Mesodermal cell (in vitro differentiated cells): ENCODE results near the gene AGPAT1.
"Not testable (repeated sequence)": the region's sequence is repeated elsewhere in the genome, so short reads cannot be mapped to it uniquely, and the experiment has no call there.

Experiments used
- H3K27ac ChIP-seq: 2 replicates; pipeline ENCODE4 v1.7.0; 2013; ENCODE audit warnings: mild to moderate bottlenecking, low read depth, low read length, moderate library complexity; ENCODE audit not compliant: severe bottlenecking
- H3K36me3 ChIP-seq: 2 replicates; pipeline ENCODE4 v1.7.1; 2013; ENCODE audit warnings: mild to moderate bottlenecking, low read length, moderate library complexity; ENCODE audit not compliant: control insufficient read depth, insufficient read depth
- H3K4me1 ChIP-seq: one replicate; pipeline ENCODE4 v1.7.1; 2013; ENCODE audit warnings: mild to moderate bottlenecking, low read length; ENCODE audit not compliant: insufficient read depth, control insufficient read depth, poor library complexity, severe bottlenecking
- H3K4me3 ChIP-seq: 2 replicates; pipeline ENCODE4 v1.7.0; 2013; ENCODE audit warnings: low read length, control low read depth, mild to moderate bottlenecking; ENCODE audit not compliant: insufficient read depth, poor library complexity, severe bottlenecking; ENCODE audit errors: extremely low read depth
- H3K9me3 ChIP-seq: 2 replicates; pipeline ENCODE4 v1.7.1; 2013; ENCODE audit warnings: mild to moderate bottlenecking, low read length, moderate library complexity; ENCODE audit not compliant: control insufficient read depth
- WGBS, 2 experiments: methylation state at CpG; one replicate each; pipeline ENCODE4 v1.1.5; 2013; ENCODE audit warnings: missing lambda C conversion rate in 2 of 2; ENCODE audit not compliant: insufficient coverage in 2 of 2; 5-methylcytosine and 5-hydroxymethylcytosine counted together

Gene AGPAT1

DNA sequence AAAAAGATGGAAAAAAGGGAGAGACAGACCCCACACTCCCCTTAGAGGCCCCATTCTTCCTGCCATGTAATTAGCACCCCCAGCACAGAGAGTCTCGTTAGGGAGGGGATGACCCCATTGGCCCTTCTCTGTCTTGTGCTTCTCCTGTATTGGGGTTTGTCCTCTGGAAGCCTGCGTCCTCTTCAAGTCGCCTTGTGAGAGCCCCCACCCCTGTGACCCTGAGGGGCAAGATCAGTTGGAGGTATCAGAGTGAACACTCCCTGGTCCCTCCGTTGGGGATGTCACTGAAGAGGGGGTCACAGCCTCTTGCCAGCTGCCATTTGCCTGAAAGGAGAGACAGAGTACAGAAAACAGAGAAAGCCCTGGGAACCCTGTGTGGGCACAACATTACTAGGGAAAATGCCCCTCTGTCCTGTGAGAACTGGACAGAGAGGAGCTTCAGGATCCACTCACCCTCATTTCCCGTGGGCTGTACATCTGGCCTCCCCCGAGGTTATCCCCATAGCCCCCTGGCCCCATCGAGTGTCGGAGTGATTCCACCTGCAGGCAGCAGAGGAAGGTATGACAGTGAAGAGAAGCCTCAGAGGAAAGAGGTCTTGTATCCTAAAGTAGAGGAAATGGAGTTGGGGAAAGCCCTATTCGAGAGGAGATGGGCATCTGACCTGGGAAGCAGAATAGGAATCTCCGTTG, 10.4 kb upstream of the AGPAT1 start:
- Histone ChIP-seq H3K4me1 (peaks cover 33% of the 10 kb centered on the region), H3K36me3 (peaks cover 64% of the 10 kb centered on the region), H3K27ac (peak overlapping the region; percentile 41)
- H3K4me3 ChIP-seq, H3K9me3 ChIP-seq: not testable (repeated sequence)
- WGBS, 2 experiments, result 86 to 98% methylated on average over 4 to 9 of the region's 10 CpGs

- peaks cover 27% of the 10 kb centered on the region for H3K4me1 ChIP-seq
- H3K36me3 ChIP-seq, result peaks cover 70% of the 10 kb centered on the region
- WGBS, 2 experiments, result 35% methylated on average over 4 to 9 of the region's 11 CpGs
- peak overlapping the region; percentile 41 for H3K27ac ChIP-seq
- peak overlapping the region; percentile 5 for H3K4me3 ChIP-seq
- not testable (repeated sequence) for H3K9me3 ChIP-seq
These were observed 9.8 kb upstream of the AGPAT1 start for GRCh38 chr6:32185681-32186131.

- Histone ChIP-seq H3K4me1 (peaks cover 27% of the 10 kb centered on the region), H3K9me3 (no peaks in the 10 kb centered on the region), H3K4me3 (no peak within 1 kb of the TSS), H3K27ac (peak within 1 kb of the TSS; percentile 29), H3K36me3 (peaks cover 82% of the 10 kb centered on the region)
- WGBS, 2 experiments, result 86 to 87% methylated on average over 5 of the region's 6 CpGs
These were observed 8.3 kb upstream of the AGPAT1 start, which contains the start of gene AGER for GRCh38 chr6:32184084-32184640. Gene AGER, minus strand, starts transcription at chr6:32184253. Its CDS starts 31 bp downstream, at chr6:32184222.

DNA sequence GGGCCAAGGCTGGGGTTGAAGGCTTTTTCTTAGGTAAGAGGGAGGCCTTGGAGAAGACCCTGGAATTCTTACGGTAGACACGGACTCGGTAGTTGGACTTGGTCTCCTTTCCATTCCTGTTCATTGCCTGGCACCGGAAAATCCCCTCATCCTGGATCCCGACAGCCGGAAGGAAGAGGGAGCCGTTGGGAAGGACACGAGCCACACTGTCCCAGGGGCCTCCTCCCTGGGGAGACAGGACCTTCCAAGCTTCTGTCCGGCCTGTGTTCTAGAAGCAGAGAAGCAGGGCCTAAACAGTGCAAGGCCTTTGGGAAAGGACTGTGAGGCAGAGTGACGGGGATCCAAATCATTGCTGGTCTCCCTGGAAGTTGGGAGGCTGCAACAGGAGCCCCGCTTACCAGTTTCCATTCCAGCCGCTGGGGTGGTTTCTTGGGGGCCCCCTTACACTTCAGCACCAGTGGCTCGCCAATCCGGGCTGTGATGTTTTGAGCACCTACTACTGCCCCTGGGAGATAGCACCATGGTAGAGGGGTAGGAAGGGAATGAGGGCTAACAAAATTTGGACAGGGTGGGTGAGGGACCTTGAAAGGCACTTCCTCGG, 7.7 kb upstream of the AGPAT1 start:
- 89 to 96% methylated on average over 14 to 15 of the region's 15 CpGs for WGBS, 2 experiments
- Histone ChIP-seq H3K9me3 (no peaks in the 10 kb centered on the region), H3K4me1 (peaks cover 31% of the 10 kb centered on the region), H3K27ac (peak overlapping the region; percentile 29), H3K4me3 (no peak overlapping the region), H3K36me3 (peaks cover 76% of the 10 kb centered on the region)

DNA sequence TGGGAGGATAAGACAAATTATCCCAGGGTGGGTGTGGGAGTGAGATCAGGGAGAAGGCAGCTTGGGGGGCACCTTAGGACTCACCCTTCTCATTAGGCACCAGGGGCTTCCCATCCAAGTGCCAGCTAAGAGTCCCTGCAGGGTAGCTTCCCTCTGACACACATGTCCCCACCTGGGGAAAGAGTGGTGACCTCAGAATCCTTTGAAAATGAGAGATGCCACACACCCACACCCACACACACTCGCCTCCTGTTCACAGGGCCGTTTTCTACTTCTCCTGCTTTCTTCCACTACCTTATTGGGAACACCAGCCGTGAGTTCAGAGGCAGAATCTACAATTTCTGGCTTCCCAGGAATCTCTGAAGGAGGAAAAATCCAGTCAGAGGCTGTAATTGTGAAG, 7.1 kb upstream of the AGPAT1 start:
- Histone ChIP-seq H3K27ac (peak overlapping the region; percentile 29), H3K9me3 (no peaks in the 10 kb centered on the region), H3K4me3 (no peak overlapping the region), H3K4me1 (peaks cover 27% of the 10 kb centered on the region), H3K36me3 (peaks cover 71% of the 10 kb centered on the region)
- WGBS, 2 experiments, result 80 to 100% methylated on average over 1 of the region's 3 CpGs

GRCh38 chr6:32182555-32182981, 6.7 kb upstream of the AGPAT1 start:
- H3K27ac ChIP-seq, result no peak overlapping the region
- H3K9me3 ChIP-seq, result no peaks in the 10 kb centered on the region
- no peak overlapping the region for H3K4me3 ChIP-seq
- WGBS, 2 experiments, result 96 to 98% methylated on average over 7 to 8 of the region's 10 CpGs
- peaks cover 66% of the 10 kb centered on the region for H3K36me3 ChIP-seq
- H3K4me1 ChIP-seq, result peaks cover 24% of the 10 kb centered on the region

DNA sequence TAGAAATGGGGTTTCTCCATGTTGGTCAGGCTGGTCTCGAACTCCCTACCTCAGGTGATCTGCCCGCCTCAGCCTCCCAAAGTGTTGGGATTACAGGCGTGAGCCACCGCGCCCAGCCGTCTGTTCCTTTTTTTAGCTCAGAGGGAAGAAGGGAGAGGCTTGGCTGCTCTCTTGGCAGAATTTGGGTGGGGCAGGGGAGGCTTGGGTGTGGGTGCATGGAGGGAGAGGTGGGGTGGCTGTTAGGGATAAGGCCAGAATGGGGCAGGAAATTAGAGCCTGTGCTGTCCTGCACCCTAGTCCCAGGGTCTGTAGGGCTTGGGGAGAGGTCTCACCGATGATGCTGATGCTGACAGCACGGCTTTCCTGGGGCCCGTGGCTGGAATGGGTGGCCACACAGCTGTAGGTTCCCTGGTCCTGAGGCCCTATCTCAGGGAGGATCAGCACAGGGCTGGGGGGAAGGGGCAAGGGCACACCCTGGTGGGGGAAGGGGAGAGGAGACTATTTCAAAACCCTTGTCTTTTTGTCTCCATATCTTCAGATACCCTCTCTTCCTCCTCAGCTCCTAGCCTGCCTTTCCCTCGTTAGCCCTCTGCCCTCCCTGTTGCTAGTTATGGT, 6.1 kb upstream of the AGPAT1 start:
- WGBS, 2 experiments, result 90 to 95% methylated on average over 8 to 10 of the region's 10 CpGs
- peaks cover 20% of the 10 kb centered on the region for H3K4me1 ChIP-seq
- peaks cover 61% of the 10 kb centered on the region for H3K36me3 ChIP-seq
- H3K27ac ChIP-seq, result no peak overlapping the region
- H3K4me3 ChIP-seq, result no peak overlapping the region
- no peaks in the 10 kb centered on the region for H3K9me3 ChIP-seq

GRCh38 chr6:32181148-32181702, 5.3 kb upstream of the AGPAT1 start:
- WGBS, 2 experiments, result 90 to 98% methylated on average over 8 to 11 of the region's 15 CpGs
- Histone ChIP-seq H3K9me3 (no peaks in the 10 kb centered on the region), H3K36me3 (peaks cover 53% of the 10 kb centered on the region), H3K4me3 (no peak overlapping the region), H3K27ac (peak overlapping the region; percentile 16), H3K4me1 (peaks cover 19% of the 10 kb centered on the region)

DNA sequence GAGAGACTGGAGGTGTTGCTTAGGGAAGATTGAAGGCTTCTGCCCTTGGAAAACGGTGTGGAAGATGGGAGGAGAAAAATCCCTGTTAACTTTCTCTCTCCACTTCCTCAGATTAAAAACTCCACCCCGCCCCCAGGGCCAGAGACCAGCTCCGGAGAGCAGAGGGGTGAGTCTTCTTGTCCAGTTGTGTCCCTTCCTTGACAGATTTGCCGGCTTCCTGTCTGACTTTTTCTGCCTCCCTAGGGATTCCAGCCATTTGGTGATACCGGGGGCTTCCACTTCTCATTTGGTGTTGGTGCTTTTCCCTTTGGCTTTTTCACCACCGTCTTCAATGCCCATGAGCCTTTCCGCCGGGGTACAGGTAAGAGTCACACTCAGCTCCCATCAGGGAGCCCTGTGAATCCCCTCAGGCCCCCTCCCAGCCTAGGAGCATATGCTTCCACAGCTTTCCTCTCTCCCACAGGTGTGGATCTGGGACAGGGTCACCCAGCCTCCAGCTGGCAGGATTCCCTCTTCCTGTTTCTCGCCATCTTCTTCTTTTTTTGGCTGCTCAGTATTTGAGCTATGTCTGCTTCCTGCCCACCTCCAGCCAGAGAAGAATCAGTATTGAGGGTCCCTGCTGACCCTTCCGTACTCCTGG, 4.0 kb upstream of the AGPAT1 start:
- no peak overlapping the region for H3K27ac ChIP-seq
- 93 to 95% methylated on average over 4 to 7 of the region's 10 CpGs for WGBS, 2 experiments
- no peak overlapping the region for H3K4me3 ChIP-seq
- peaks cover 15% of the 10 kb centered on the region for H3K4me1 ChIP-seq
- H3K36me3 ChIP-seq, result peaks cover 48% of the 10 kb centered on the region
- no peaks in the 10 kb centered on the region for H3K9me3 ChIP-seq
